Stomach (tissue), 9 donors: ENCODE measurements around the gene ME3. TPM values are rescaled to one million over a fixed set of nuclear protein-coding genes. Genes with fewer than 3 reads are reported as not detected.
A peak's percentile ranks its signal among the peaks of the same experiment; 100 is the strongest.

Source experiments
- DNase-seq, 2 donors: peaks; one replicate each; pipeline versions ENCODE4 v3.0.0 to v3.0.0-alpha.2; 2013 to 2019
- H3K27ac ChIP-seq, 5 donors: fragments of 200-600 bp in 4 of 5; sonication (generic) in 4 of 5; one replicate each; pipeline ENCODE4 v1.5.1; 2013 to 2019; ENCODE audit warnings: mild to moderate bottlenecking in 1 of 5, moderate library complexity in 1 of 5
- H3K27me3 ChIP-seq, 3 donors: fragments of 200-600 bp; sonication (generic); one replicate each; pipeline ENCODE4 v1.5.1; 2017 to 2019; ENCODE audit warnings: mixed run types in 1 of 3
- H3K36me3 ChIP-seq, 4 donors: fragments of 200-600 bp; sonication (generic); 1 replicate in 3 of 4; 2 replicates in 1 of 4; pipeline ENCODE4 v1.5.1; 2016 to 2019
- H3K4me1 ChIP-seq, 4 donors: fragments of 200-600 bp; sonication (generic); one replicate each; pipeline ENCODE4 v1.5.1; 2016 to 2019
- H3K4me3 ChIP-seq, 4 donors: fragments of 200-600 bp; sonication (generic) in 3 of 4; one replicate each; pipeline ENCODE4 v1.5.1; 2016 to 2019; ENCODE audit warnings: mild to moderate bottlenecking in 1 of 4
- H3K9me3 ChIP-seq, 4 donors: fragments of 200-600 bp; sonication (generic); one replicate each; pipeline ENCODE4 v1.5.1; 2016 to 2019
- EP300 ChIP-seq: sonication (generic); formaldehyde crosslinking; IDR thresholded peaks from one replicate; pipeline ENCODE4 v1.6.1; 2017; ENCODE audit warnings: antibody characterized with exemption
- POLR2A ChIP-seq, 4 donors: fragments of 450-650 bp; IDR thresholded peaks; one replicate each; pipeline ENCODE4 v1.6.1; 2016; ENCODE audit warnings: antibody characterized with exemption in 4 of 4, control low read depth in 2 of 4, mild to moderate bottlenecking in 1 of 4, moderate library complexity in 1 of 4
- POLR2AphosphoS5 ChIP-seq, 3 donors: sonication (generic); formaldehyde crosslinking; IDR thresholded peaks; one replicate each; pipeline ENCODE4 v1.6.1; 2016; ENCODE audit warnings: antibody characterized with exemption in 3 of 3
- WGBS, 5 donors: extraction: QIAGEN DNeasy Blood & Tissue Kit in 3 of 5; methylation state at CpG; one replicate each; pipeline versions ENCODE4 v1.1.5 to v1.1.7; 2013 to 2018; 5-methylcytosine and 5-hydroxymethylcytosine counted together
- intact Hi-C: fragments of 100-400 bp; cut with DNase I; formaldehyde crosslinking; loops from one replicate; pipeline ENCODE4 v1.15.1; 2023; ENCODE audit warnings: low total_unique reads
- polyA plus RNA-seq, 3 donors: library from polyadenylated mRNA; stranded (reverse); fragments of 200-250 nt; gene quantifications; one replicate each; pipeline ENCODE4 v1.2.3, GENCODE V29; 2013
- total RNA-seq, 5 donors: library from RNA; depleted of rRNA; stranded (reverse); fragments of >200 nt; gene quantifications; one replicate each; pipeline versions ENCODE4 v1.1.0 to v1.2.3, GENCODE V29; 2014 to 2016
- TF ChIP-seq, protein P1 (sequence below), 7 experiments: fragments of 450-650 bp in 4 of 7; fragments of 200-600 bp in 3 of 7; sonication (generic) in 3 of 7; IDR thresholded peaks; one replicate each; pipeline ENCODE4 v1.5.1; 2016 to 2019; ENCODE audit warnings: antibody characterized with exemption in 7 of 7, control low read depth in 2 of 7, mild to moderate bottlenecking in 1 of 7
- donor health status: healthy with polysubstance abuse.
- donor health status: Bipolar disorder and iron deficiency.
- donor health status: healthy.

Gene ME3
- total and polyA plus RNA-seq, 8 donors, result 11.2 to 82.1 (median 51.1) TPM

DNA sequence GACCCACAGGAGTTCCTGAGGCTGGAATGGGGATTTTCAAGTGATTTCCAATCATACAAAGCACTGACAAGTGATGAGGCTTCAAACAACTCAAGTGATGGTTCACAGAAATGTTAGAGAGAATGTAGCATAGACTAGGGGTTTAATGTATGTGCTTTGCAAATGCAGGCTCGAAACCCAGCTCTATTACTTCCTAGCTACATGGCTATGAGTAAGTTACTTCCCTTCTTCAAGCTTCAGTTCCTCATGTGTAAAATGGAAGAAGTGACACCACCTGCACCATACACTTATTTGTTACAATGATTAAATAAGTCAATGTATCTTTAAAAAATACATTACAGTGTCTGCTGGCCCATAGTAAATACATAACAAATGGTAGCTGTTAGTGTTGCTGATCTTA is 158.0 kb downstream of the ME3 start:
- Histone ChIP-seq H3K27me3 (no peaks in the 10 kb centered on the region), H3K27ac (no peak overlapping the region), H3K36me3 (no peaks in the 10 kb centered on the region), H3K9me3 (no peaks in the 10 kb centered on the region), H3K4me3 (no peak overlapping the region), H3K4me1 (peaks cover 6 to 74% (median 26%) of the 10 kb centered on the region in 4 donors)
- 76 to 100% (median 84%) methylated on average over 1 of the region's 1 CpG for WGBS, 5 donors
- TF ChIP-seq EP300, result no peak
- no peak for TF ChIP-seq POLR2A (IDR thresholded peaks at IDR 0.05)
- no peak for TF ChIP-seq POLR2AphosphoS5 (IDR thresholded peaks at IDR 0.05)
- TF ChIP-seq, protein P1, sequence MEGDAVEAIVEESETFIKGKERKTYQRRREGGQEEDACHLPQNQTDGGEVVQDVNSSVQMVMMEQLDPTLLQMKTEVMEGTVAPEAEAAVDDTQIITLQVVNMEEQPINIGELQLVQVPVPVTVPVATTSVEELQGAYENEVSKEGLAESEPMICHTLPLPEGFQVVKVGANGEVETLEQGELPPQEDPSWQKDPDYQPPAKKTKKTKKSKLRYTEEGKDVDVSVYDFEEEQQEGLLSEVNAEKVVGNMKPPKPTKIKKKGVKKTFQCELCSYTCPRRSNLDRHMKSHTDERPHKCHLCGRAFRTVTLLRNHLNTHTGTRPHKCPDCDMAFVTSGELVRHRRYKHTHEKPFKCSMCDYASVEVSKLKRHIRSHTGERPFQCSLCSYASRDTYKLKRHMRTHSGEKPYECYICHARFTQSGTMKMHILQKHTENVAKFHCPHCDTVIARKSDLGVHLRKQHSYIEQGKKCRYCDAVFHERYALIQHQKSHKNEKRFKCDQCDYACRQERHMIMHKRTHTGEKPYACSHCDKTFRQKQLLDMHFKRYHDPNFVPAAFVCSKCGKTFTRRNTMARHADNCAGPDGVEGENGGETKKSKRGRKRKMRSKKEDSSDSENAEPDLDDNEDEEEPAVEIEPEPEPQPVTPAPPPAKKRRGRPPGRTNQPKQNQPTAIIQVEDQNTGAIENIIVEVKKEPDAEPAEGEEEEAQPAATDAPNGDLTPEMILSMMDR (IDR thresholded peaks at IDR 0.05), result no peak
- DNase-seq, result no peak
- intact Hi-C loops, result no loop called here

DNA sequence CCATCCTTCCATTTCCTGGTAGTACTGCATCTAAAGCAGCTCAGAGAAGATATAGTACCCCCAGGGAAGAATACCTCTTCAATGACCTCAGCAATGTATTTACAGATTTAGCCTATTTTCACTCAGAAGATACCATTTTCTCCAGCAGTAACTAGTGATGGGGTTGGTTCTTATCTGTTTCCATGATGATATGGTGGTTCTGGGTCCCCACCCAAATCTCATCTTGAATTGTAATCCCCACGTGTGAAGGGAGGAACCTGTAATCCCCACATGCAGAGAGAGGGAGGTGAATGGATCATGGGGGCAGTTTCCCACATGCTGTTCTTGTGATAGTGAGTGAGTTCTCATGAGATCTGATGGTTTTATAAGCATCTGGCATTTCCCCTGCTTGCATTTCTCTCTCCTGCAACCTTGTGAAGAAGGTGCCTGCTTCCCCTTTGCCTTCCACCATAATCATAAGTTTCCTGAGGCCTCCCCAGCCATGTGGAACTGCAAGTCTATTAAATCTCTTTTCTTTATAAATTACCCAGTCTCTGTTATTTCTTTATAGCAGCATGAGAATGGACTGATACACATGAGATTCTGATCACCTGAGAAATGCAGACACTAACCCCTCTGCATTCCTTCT is 158.6 kb downstream of the ME3 start:
- no peak overlapping the region for H3K4me3 ChIP-seq
- H3K36me3 ChIP-seq, result no peaks in the 10 kb centered on the region
- H3K4me1 ChIP-seq, result peaks cover under 1 to 73% (median 21%) of the 10 kb centered on the region in 4 donors
- no peaks in the 10 kb centered on the region for H3K27me3 ChIP-seq
- H3K9me3 ChIP-seq, result no peaks in the 10 kb centered on the region
- peak overlapping the region in 2 of 5 donors; percentile 4 to 72 for H3K27ac ChIP-seq
- WGBS, 5 donors, result 46 to 68% (median 68%) methylated on average over 1 of the region's 1 CpG
- TF ChIP-seq, protein P1 (IDR thresholded peaks at IDR 0.05), result no peak
- no peak for TF ChIP-seq EP300
- TF ChIP-seq POLR2A (IDR thresholded peaks at IDR 0.05), result no peak
- TF ChIP-seq POLR2AphosphoS5 (IDR thresholded peaks at IDR 0.05), result no peak
- intact Hi-C loops, result no loop called here
- no peak for DNase-seq

DNA sequence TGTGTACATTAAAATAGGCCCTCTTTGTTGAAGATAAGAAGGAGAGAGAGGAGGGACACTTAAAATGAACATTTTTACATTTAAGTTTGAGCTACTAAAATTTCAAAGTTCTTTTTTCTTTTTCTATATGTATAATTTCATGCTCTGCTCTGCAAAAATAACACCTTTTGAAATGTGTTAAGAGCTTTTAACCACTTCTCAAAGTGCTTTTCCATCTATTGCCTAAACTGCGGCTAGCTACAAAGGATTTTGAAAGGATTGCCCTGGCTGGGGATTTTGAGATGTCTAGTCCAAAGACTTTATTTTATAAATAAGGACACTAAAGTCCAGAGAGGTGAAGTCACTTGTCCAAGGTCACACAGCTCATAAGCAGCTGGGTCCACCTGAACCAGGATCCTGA is 159.3 kb downstream of the ME3 start:
- Histone ChIP-seq H3K9me3 (no peaks in the 10 kb centered on the region), H3K4me3 (no peak overlapping the region), H3K4me1 (peaks cover 0 to 73% (median 16%) of the 10 kb centered on the region in 4 donors), H3K27ac (peak overlapping the region in 3 of 5 donors; percentile 4 to 72 (median 11)), H3K27me3 (no peaks in the 10 kb centered on the region), H3K36me3 (no peaks in the 10 kb centered on the region)
- 89 to 98% (median 92%) methylated on average over 1 of the region's 1 CpG for WGBS, 5 donors
- intact Hi-C loops, result no loop called here
- TF ChIP-seq POLR2AphosphoS5 (IDR thresholded peaks at IDR 0.05) (no peak), POLR2A (IDR thresholded peaks at IDR 0.05) (no peak), EP300 (no peak)
- TF ChIP-seq, protein P1 (IDR thresholded peaks at IDR 0.05), result no peak
- no peak for DNase-seq

DNA sequence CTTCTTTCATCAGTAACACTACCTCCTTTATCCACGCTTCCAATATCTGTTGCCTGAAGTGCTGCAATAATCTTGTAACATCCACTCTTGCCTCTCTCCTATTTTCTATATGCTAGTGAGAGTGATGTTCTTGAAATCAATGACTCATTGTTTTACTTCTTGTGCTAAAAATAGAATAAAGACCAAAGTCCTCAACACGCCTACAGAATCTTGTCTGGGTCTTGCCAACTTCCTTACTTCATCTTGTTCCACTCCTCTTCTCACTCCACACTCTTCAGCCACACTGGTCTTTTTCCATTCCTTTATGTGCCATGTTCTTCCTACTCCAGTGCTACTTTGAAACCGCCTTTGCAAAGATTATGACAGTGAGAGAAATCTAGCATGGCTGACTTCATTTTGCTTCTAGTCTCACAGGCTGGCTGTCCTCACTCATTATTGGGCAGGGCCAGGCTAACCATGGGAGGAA is 161.3 kb downstream of the ME3 start:
- H3K9me3 ChIP-seq, result no peaks in the 10 kb centered on the region
- H3K4me3 ChIP-seq, result no peak overlapping the region
- DNase-seq, result peak in 1 of 2 donors; percentile 58
- H3K4me1 ChIP-seq, result peaks cover 0 to 58% (median 12%) of the 10 kb centered on the region in 4 donors
- peak overlapping the region; percentile 20 to 72 (median 37) for H3K27ac ChIP-seq
- no peaks in the 10 kb centered on the region for H3K27me3 ChIP-seq
- peaks cover 0 to 2% (median 0%) of the 10 kb centered on the region in 4 donors for H3K36me3 ChIP-seq
- intact Hi-C loops, result no loop called here
- WGBS, 5 donors, result 52 to 60% (median 56%) methylated on average over 3 of the region's 3 CpGs
- no peak for TF ChIP-seq POLR2A (IDR thresholded peaks at IDR 0.05)
- peak in 2 of 3 donors; percentile 21 to 39 for TF ChIP-seq POLR2AphosphoS5 (IDR thresholded peaks at IDR 0.05)

DNA sequence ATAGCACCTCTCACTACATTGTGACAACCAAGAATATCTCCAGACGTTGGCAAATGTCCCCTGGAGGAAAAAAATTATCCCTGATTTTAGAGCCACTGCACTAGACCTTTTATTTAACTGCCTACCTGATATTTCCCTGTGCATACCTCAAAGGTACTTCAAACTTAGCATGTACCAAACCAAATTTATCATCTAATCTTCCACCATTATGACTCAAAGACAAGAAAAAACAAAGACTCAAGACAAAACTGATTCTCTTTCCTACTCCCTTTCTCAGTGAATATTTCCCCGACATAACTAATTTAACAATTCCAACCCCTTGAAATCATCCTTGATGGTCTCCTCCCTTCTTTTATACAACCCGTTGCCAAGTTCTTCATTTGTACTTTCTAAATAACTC is 161.7 kb downstream of the ME3 start:
- 60 to 68% (median 66%) methylated on average over 3 of the region's 3 CpGs for WGBS, 5 donors
- Histone ChIP-seq H3K36me3 (peaks cover 0 to 7% (median under 1%) of the 10 kb centered on the region in 4 donors), H3K27me3 (no peaks in the 10 kb centered on the region)

More for the DNA sequence above, 161.7 kb downstream of the ME3 start:
- no peak for DNase-seq
- H3K4me3 ChIP-seq, result no peak overlapping the region
- H3K9me3 ChIP-seq, result no peaks in the 10 kb centered on the region
- H3K4me1 ChIP-seq, result peaks cover 0 to 54% (median 10%) of the 10 kb centered on the region in 4 donors
- TF ChIP-seq EP300 (no peak), POLR2A (IDR thresholded peaks at IDR 0.05) (no peak), POLR2AphosphoS5 (IDR thresholded peaks at IDR 0.05) (no peak)
- TF ChIP-seq, protein P1 (IDR thresholded peaks at IDR 0.05), result no peak
- intact Hi-C loops, result no loop called here
- peak overlapping the region in 3 of 5 donors; percentile 20 to 72 (median 71) for H3K27ac ChIP-seq
